Stimulated activated CD8-positive, alpha-beta memory T cell treated with anti-CD3 and anti-CD28 coated beads, Interleukin-12 subunit alpha, Interleukin-12 subunit beta, amount 100 ng/mL, for 24 hours (primary cell): Measurements from ENCODE around the gene SLC25A15.
"Not testable (repeated sequence)": the region's sequence is repeated elsewhere in the genome, so short reads cannot be mapped to it uniquely, and the experiment has no call there.

Experiments
- DNase-seq: peaks from one replicate; pipeline ENCODE4 v3.0.0-alpha.2; 2020; ENCODE audit errors: extremely low read depth

SLC25A15 gene

GRCh38 chr13:40781717-40782116 is 7.7 kb upstream of the SLC25A15 start:
- no peak for DNase-seq

GRCh38 chr13:40782971-40783370 is 6.4 kb upstream of the SLC25A15 start:
- DNase-seq, result not testable (repeated sequence)

DNA sequence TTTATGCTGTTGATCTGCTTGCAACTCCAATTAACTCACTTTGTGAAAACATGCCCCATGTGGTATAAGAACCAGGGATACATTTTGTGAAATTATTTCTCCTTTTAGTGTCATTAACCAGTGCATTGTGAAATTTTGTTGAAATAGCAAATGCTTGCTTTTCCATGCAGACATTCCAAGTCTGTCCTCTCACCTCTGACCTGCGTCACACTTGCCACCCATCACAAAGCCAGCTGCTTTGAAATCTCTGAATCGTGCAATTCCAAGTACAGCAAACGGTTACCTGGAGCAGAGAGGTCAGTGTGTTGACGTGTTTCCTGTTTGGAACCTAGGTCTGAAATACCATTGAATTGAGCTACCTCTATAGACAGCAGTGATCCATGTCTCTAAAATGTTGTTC is 4.9 kb upstream of the SLC25A15 start:
- no peak for DNase-seq

DNA sequence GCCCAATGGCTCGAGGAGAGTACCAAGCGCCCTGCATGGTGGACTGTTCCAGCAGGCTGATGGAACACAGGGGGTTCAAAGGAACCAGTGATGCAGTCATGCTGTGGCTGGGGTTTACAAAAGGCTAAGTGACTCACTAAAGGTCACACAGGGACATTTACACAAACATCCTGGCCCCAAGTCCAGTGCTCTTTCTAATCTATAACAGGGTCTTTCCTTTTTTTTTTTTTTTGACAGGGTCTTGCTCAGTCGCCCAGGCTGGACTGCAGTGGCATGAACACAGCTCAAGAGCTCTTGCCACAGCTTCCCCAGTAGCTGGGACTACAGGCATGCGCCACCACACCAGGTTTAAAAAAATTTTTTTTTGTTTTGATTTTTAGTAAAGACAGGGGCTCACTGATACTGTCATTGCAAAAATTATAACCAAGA is 2.8 kb upstream of the SLC25A15 start:
- DNase-seq, result no peak

DNA sequence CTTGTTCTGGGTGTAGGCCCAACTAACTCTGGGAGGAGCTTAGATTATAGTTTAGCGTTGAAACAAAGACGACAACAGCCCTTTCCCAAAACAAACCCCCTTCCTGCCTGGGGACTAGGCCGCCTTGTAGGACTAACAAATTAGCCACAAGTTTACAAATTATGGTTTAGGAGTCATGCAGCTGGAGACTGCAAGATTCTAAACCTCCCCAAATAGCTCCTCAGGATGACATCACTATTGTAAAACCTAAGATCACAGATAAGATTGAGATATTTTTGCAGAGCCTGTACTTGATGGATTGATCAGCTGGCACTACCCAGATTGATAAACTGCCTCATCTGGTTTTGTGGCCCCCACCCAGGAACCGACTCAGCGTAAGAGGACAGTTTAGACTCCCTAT is 2.3 kb upstream of the SLC25A15 start:
- DNase-seq, result no peak

DNA sequence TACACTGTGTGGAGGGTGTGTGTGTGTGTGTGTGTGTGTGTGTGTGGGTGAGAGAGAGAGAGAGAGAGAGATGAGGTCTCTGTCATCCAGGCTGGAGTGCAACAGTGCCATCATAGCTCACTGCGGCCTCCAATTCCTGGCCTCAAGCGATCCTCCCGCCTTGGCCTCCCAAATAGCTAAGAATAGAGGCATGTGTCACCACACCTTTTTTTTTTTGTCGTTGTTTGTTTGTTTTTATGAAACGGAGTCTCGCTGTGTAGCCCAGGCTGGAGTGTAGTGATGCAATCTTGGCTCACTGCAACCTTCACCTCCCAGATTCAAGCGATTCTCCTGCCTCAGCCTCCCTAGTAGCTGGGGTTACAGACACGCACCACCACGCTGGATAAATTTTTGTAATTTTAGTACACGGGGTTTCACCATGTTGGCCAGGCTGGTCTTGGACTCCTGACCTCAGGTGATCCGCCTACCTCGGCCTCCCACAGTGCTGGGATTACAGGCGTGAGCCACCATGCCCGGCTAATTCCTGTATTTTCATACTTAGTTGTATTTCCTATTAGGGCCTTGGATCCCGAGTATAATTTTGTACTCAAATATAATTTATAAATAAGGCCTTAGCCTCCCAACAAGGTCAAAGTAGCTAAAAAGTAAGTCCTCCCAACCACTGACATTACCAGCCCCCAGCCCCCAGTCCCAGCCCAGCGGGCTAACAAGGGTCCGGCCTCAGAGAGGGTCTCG is 704 bp upstream of the SLC25A15 start:
- not testable (repeated sequence) for DNase-seq

- no peak for DNase-seq
Measured at GRCh38 chr13:40790154-40790616, 774 bp downstream of the SLC25A15 start.

- no peak for DNase-seq
Measured at GRCh38 chr13:40792284-40793051, 3.1 kb downstream of the SLC25A15 start.

GRCh38 chr13:40793339-40793738 is 3.9 kb downstream of the SLC25A15 start:
- DNase-seq, result no peak

GRCh38 chr13:40794414-40795368 is 5.3 kb downstream of the SLC25A15 start:
- no peak for DNase-seq

DNA sequence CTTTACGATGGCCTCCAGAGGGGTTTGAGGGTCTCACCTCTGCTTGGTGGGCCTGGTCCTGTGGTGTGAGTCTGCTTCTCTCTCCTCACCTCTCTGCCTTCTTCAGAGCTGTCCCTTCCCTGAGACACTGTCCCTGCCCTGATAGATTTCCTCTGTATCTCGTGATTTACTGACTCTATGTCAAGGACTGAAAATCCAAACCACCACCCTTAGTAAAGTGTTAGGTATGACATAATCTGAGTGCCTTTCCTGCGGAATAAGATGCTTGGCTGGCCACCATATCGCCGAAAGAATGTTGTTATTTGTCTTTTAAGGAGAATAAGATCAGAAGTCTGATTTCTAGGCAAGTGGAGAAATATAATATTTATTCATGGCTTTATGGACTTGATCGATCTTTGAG is 7.2 kb downstream of the SLC25A15 start:
- no peak for DNase-seq

DNA sequence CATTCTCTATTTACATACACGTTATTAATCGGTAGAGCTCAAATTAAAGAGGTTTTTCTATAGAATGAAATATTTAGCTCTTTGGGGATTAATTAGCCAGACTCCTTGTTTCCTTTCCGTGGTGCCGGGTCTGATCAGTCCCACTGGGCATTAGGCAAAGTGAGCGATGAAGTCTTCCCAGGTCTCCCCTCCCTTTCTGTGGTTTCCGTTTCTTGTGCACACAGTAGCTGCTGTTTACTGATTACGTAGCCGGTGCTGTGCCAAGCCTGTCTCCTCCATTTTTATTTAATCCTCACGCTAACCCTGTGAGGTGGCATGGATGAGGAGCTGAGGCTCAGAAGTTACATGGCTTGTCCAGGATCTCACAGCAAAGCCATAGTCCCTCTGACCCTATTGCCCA is 9.0 kb downstream of the SLC25A15 start:
- no peak for DNase-seq

GRCh38 chr13:40799508-40799907 is 10.1 kb downstream of the SLC25A15 start:
- DNase-seq, result no peak

DNA sequence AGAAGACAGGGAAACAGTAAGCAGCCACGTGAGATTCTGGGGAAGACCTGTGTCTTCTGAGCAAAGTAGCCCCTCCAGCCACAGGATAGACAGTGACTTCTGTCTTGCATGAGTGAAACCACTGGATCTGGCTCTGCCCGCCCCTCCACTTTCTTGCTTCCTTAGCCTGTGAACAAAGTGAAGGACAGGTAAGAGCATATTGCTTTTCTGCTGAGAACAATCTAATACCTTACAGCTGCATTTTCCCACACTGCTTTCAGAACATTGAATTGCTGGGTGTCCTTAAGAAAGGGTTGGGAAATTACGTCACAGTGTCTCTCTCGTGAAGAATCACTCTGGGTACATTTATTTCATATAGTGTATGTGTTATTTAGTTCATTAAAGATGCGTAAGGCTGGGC is 11.1 kb downstream of the SLC25A15 start:
- DNase-seq, result no peak

- DNase-seq, result no peak
Measured at GRCh38 chr13:40801255-40802217, 12.1 kb downstream of the SLC25A15 start.

GRCh38 chr13:40803316-40803715 is 13.9 kb downstream of the SLC25A15 start:
- DNase-seq, result no peak

GRCh38 chr13:40806241-40806640 is 16.8 kb downstream of the SLC25A15 start:
- DNase-seq, result no peak

DNA sequence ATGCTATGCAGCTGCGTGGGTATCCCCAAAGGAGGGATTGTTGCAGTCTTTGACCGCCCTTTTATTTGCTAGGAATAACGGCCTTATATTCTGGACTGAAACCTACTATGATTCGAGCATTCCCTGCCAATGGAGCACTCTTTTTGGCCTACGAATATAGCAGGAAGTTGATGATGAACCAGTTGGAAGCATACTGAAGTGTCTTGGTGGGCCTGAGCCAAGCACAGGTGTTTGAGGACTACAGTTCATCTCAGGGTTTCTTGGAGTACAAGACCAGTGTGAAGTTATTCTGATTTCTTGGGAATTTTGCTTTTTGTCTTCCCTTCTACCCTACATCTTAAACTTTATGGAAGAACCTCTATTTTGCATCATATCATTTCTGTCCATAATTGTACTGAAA is 20.1 kb downstream of the SLC25A15 start:
- no peak for DNase-seq

- no peak for DNase-seq
Measured at GRCh38 chr13:40812102-40812501, 22.7 kb downstream of the SLC25A15 start.

- no peak for DNase-seq
Measured at GRCh38 chr13:40812724-40813445, 23.5 kb downstream of the SLC25A15 start.
